K562 (cell line): Measurements from ENCODE around the gene TLCD1. TPM values are rescaled to one million over a fixed set of nuclear protein-coding genes. Genes with fewer than 3 reads are reported as not detected.

Source experiments
- ARHGAP35 ChIP-seq: fragments of 450-650 bp; IDR thresholded peaks from 2 replicates; pipeline ENCODE4 v1.6.1; 2018; ENCODE audit not compliant: partially characterized antibody
- CHD2 ChIP-seq: IDR thresholded peaks from 2 replicates; pipeline ENCODE4 v1.6.1; 2011; ENCODE audit warnings: low read depth, low read length
- DLX4 ChIP-seq: fragments of 250-450 bp; sonication (Bioruptor Pico); IDR thresholded peaks from 2 replicates; pipeline ENCODE4 v1.6.1; 2021; ENCODE audit warnings: mild to moderate bottlenecking
- DNMT1 ChIP-seq: fragments of 450-650 bp; IDR thresholded peaks from 2 replicates; pipeline ENCODE4 v1.6.1; 2016; ENCODE audit warnings: antibody characterized with exemption, mild to moderate bottlenecking
- GMEB1 ChIP-seq: fragments of 250-450 bp; sonication (Bioruptor Pico); IDR thresholded peaks from 2 replicates; pipeline ENCODE4 v1.4.0; 2020; ENCODE audit warnings: mild to moderate bottlenecking
- HNRNPK ChIP-seq: fragments of 200-400 bp; formaldehyde crosslinking; IDR thresholded peaks from one replicate; pipeline ENCODE4 v1.6.1; 2018; ENCODE audit warnings: mild to moderate bottlenecking, low read depth, low read length; ENCODE audit not compliant: poor library complexity, severe bottlenecking
- MED1 ChIP-seq: sonication (generic); formaldehyde crosslinking; IDR thresholded peaks from 2 replicates; pipeline ENCODE4 v1.8.1; 2023; ENCODE audit warnings: missing genetic modification reagents, borderline replicate concordance
- NFE2 ChIP-seq: IDR thresholded peaks from 2 replicates; pipeline ENCODE4 v1.6.1; 2014; ENCODE audit warnings: antibody characterized with exemption, low read depth
- NKRF ChIP-seq: fragments of 450-650 bp; IDR thresholded peaks from 2 replicates; pipeline ENCODE4 v1.6.1; 2016; ENCODE audit warnings: borderline replicate concordance
- NRF1 ChIP-seq, 2 experiments: fragments of 450-650 bp; IDR thresholded peaks in 1 of 2; conservative IDR thresholded peaks in 1 of 2; 2 replicates each; pipeline ENCODE4 v1.6.1; 2014; ENCODE audit warnings: mild to moderate bottlenecking in 2 of 2
- SMARCB1 ChIP-seq: IDR thresholded peaks from 2 replicates; pipeline ENCODE4 v1.6.1; 2011; ENCODE audit warnings: improper control_type of control experiment, low read depth; ENCODE audit not compliant: insufficient read length
- SREBF2 ChIP-seq: sonication (generic); formaldehyde crosslinking; IDR thresholded peaks from 2 replicates; pipeline ENCODE4 v1.4.0; 2020; ENCODE audit warnings: mild to moderate bottlenecking, missing genetic modification reagents
- TCF3 ChIP-seq: sonication (generic); formaldehyde crosslinking; IDR thresholded peaks from 2 replicates; pipeline ENCODE4 v1.4.0; 2020; ENCODE audit warnings: mild to moderate bottlenecking, missing genetic modification reagents
- TFAM ChIP-seq: fragments of 250-450 bp; sonication (Bioruptor Pico); conservative IDR thresholded peaks from 2 replicates; pipeline ENCODE4 v1.5.0; 2021; ENCODE audit warnings: mild to moderate bottlenecking, moderate library complexity
- ZBTB1 ChIP-seq: sonication (generic); formaldehyde crosslinking; IDR thresholded peaks from 2 replicates; pipeline ENCODE4 v1.8.1; 2023; ENCODE audit warnings: missing genetic modification reagents, low read depth, mild to moderate bottlenecking, borderline replicate concordance
- ZBTB33 ChIP-seq: sonication (generic); formaldehyde crosslinking; IDR thresholded peaks from 2 replicates; pipeline ENCODE4 v1.8.1; 2023; ENCODE audit warnings: mild to moderate bottlenecking, missing genetic modification reagents
- ZBTB34 ChIP-seq: fragments of 250-450 bp; sonication (Bioruptor Pico); IDR thresholded peaks from 2 replicates; pipeline ENCODE4 v1.8.0; 2021; ENCODE audit warnings: mild to moderate bottlenecking, moderate library complexity
- ZNF143 ChIP-seq: sonication (generic); formaldehyde crosslinking; IDR thresholded peaks from 2 replicates; pipeline ENCODE4 v1.9.0; 2022; ENCODE audit warnings: mild to moderate bottlenecking, missing genetic modification reagents
- ZNF282 ChIP-seq: sonication (generic); formaldehyde crosslinking; IDR thresholded peaks from 2 replicates; pipeline ENCODE4 v1.8.1; 2023; ENCODE audit warnings: missing genetic modification reagents
- ZNF431 ChIP-seq: sonication (generic); formaldehyde crosslinking; IDR thresholded peaks from 2 replicates; pipeline ENCODE4 v1.8.0; 2022; ENCODE audit warnings: mild to moderate bottlenecking, missing genetic modification reagents
- ZNF445 ChIP-seq: fragments of 250-450 bp; sonication (Bioruptor Pico); IDR thresholded peaks from 2 replicates; pipeline ENCODE4 v1.4.0; 2020; ENCODE audit warnings: low read depth, mild to moderate bottlenecking, moderate library complexity
- ZNF583 ChIP-seq: fragments of 250-450 bp; sonication (Bioruptor Pico); IDR thresholded peaks from 2 replicates; pipeline ENCODE4 v1.4.0; 2020
- polyA plus RNA-seq, 8 experiments: library from polyadenylated mRNA; depleted of rRNA in 4 of 8; stranded (reverse) in 5 of 8; unstranded in 3 of 8; fragments of >200 nt; fragmentation: Nextera tagmentation in 2 of 8; fragmentation: Illumina TruSeq in 1 of 8; extraction: Ambion mirVana in 2 of 8; extraction: Trizol in 1 of 8; gene quantifications; 2 replicates each; pipeline versions ENCODE4 v1.2.1 to v1.2.3, GENCODE V29; 2011 to 2014; ENCODE audit warnings: inconsistent platforms in 1 of 8, missing spikeins in 1 of 8
- total RNA-seq, 7 experiments: library from RNA; depleted of rRNA in 6 of 7; stranded (reverse); fragments of >200 nt in 6 of 7; fragmentation: Illumina TruSeq in 2 of 7; extraction: Trizol in 2 of 7; gene quantifications; 2 replicates each; pipeline versions ENCODE4 v1.2.1 to v1.2.3, GENCODE V29; 2011 to 2021; ENCODE audit warnings: low replicate concordance in 1 of 7

Gene TLCD1
- total and polyA plus RNA-seq, 9 of the 15 experiments (the other 6 are each of a cell fraction or from before 2014, with no cell fraction given): 6.8 to 37.7 (median 21.7) TPM

- TF ChIP-seq NKRF (no peak), SMARCB1 (no peak), NFE2 (no peak), TCF3 (CRISPR knock-in tag) (no peak), ZNF445 (CRISPR knock-in tag) (no peak), ZBTB34 (CRISPR knock-in tag) (no peak), SREBF2 (no peak), HNRNPK (no peak), GMEB1 (CRISPR knock-in tag) (no peak), TFAM (CRISPR knock-in tag) (no peak), CHD2 (peak; percentile 93), ZNF431 (CRISPR knock-in tag) (no peak), ZNF583 (no peak), MED1 (CRISPR knock-in tag) (no peak), ZBTB33 (CRISPR knock-in tag) (no peak), ARHGAP35 (peak; percentile 32), ZNF143 (CRISPR knock-in tag) (no peak), DNMT1 (no peak), NRF1 (conservative IDR thresholded peaks at IDR 0.05 in 1 of 2, IDR thresholded peaks at IDR 0.05 in 1 of 2) (no peak), ZBTB1 (CRISPR knock-in tag) (peak; percentile 38; the same call in 1 of the 2 replicates), DLX4 (no peak), ZNF282 (CRISPR knock-in tag) (0 out of 2 replicates have a peak, but pooled peaks have one; percentile 52)
Measured at GRCh38 chr17:28726226-28726626, at the start of gene TLCD1 (continued).
